GM06990 (cell line): ENCODE results near the gene CNTNAP2.

Experiments
- DNase-seq: peaks from one replicate; pipeline ENCODE4 v3.0.0-alpha.2; 2011; ENCODE audit not compliant: insufficient read length; ENCODE audit errors: extremely low read depth
- H3K27me3 ChIP-seq: replicated peaks from 2 replicates; pipeline ENCODE4 v1.6.0; 2011; ENCODE audit warnings: low read length; ENCODE audit not compliant: control insufficient read depth, insufficient read depth
- H3K36me3 ChIP-seq: 2 replicates; pipeline ENCODE4 v1.5.1; 2011; ENCODE audit warnings: low read length; ENCODE audit not compliant: control insufficient read depth, insufficient read depth
- H3K4me3 ChIP-seq: replicated peaks from 2 replicates; pipeline ENCODE4 v1.5.1; 2011; ENCODE audit warnings: low read depth, mild to moderate bottlenecking, control low read depth, low read length
- TF ChIP-seq, protein P1 (sequence below): IDR thresholded peaks from 2 replicates; pipeline ENCODE4 v1.5.1; 2011; ENCODE audit warnings: low read length, control low read depth, mild to moderate bottlenecking, inconsistent platforms; ENCODE audit not compliant: insufficient read depth, poor library complexity, severe bottlenecking

Gene CNTNAP2

DNA sequence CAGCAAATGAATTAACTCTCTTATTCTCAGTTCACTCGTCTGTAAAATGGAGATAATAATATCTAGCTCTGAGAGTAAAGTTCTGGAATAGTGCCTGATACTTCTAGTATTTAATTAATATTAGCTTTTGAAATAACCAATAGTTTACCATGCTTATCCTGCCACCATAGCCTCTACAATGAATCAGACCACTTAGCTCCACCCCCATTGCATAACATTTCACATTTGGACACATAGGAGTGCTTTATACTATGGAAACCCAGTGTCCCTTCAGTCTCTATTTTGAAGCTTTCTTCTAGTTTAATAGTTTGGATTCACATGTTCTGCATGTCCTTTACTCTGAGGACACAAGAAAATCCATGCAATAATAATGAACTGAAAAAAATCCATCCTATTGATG, 2046.6 kb downstream of the CNTNAP2 start:
- Histone ChIP-seq H3K36me3 (no peaks in the 10 kb centered on the region), H3K4me3 (no peak overlapping the region), H3K27me3 (no peaks in the 10 kb centered on the region)
- no peak for DNase-seq
- TF ChIP-seq, protein P1, sequence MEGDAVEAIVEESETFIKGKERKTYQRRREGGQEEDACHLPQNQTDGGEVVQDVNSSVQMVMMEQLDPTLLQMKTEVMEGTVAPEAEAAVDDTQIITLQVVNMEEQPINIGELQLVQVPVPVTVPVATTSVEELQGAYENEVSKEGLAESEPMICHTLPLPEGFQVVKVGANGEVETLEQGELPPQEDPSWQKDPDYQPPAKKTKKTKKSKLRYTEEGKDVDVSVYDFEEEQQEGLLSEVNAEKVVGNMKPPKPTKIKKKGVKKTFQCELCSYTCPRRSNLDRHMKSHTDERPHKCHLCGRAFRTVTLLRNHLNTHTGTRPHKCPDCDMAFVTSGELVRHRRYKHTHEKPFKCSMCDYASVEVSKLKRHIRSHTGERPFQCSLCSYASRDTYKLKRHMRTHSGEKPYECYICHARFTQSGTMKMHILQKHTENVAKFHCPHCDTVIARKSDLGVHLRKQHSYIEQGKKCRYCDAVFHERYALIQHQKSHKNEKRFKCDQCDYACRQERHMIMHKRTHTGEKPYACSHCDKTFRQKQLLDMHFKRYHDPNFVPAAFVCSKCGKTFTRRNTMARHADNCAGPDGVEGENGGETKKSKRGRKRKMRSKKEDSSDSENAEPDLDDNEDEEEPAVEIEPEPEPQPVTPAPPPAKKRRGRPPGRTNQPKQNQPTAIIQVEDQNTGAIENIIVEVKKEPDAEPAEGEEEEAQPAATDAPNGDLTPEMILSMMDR, result no peak

GRCh38 chr7:148172920-148173319, 2056.3 kb downstream of the CNTNAP2 start:
- H3K4me3 ChIP-seq, result no peak overlapping the region
- TF ChIP-seq, protein P1, result no peak
- no peaks in the 10 kb centered on the region for H3K36me3 ChIP-seq
- no peak for DNase-seq
- no peaks in the 10 kb centered on the region for H3K27me3 ChIP-seq

GRCh38 chr7:148173369-148173768, 2056.8 kb downstream of the CNTNAP2 start:
- TF ChIP-seq, protein P1, result no peak

DNA sequence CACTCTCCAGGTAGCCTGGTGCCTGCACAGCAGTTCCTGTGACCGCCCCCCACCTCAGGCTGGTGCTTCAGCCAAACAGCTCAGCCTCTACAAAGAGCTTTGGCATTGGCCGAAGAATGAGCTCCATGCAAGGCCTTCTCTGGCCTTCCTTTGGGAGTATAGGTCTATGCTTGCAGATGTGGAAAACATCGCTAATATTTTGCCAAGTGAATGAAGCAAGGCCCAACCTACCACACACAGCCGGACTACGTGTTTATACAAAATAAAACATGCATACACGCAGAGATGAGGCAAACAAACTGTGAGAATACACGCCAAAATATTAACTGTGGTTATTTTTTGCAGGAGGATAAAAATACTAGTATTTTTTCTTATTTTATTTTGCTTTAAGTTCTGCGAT, 2057.8 kb downstream of the CNTNAP2 start:
- no peak for DNase-seq
- Histone ChIP-seq H3K36me3 (no peaks in the 10 kb centered on the region), H3K27me3 (no peaks in the 10 kb centered on the region), H3K4me3 (no peak overlapping the region)
- TF ChIP-seq, protein P1, result no peak

More at GRCh38 chr7:148173369-148173768, 2056.8 kb downstream of the CNTNAP2 start:
- Histone ChIP-seq H3K4me3 (no peak overlapping the region), H3K27me3 (no peaks in the 10 kb centered on the region), H3K36me3 (no peaks in the 10 kb centered on the region)
- DNase-seq, result no peak

GRCh38 chr7:148175512-148175911, 2058.9 kb downstream of the CNTNAP2 start:
- DNase-seq, result no peak
- H3K4me3 ChIP-seq, result no peak overlapping the region
- TF ChIP-seq, protein P1, result no peak
- H3K27me3 ChIP-seq, result no peaks in the 10 kb centered on the region
- H3K36me3 ChIP-seq, result no peaks in the 10 kb centered on the region

DNA sequence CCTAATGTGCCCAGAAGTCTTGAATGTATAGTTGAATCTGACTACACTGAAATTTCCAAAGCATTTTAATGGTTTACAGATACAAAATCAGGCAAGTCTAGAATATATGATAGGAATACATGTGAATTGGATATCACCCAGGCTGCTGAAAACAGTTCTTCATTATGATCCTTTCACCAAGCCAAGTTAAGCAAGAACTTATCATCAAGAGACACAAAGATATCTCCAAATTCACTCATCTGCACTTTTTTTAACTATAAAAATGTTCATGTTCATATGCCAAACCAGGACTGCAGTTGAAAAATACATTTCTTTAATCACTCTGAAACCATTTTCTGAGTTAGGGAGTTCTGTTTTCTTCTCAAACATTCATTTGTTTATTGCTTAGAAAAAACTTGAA, 2061.4 kb downstream of the CNTNAP2 start:
- Histone ChIP-seq H3K36me3 (no peaks in the 10 kb centered on the region), H3K4me3 (no peak overlapping the region), H3K27me3 (no peaks in the 10 kb centered on the region)
- TF ChIP-seq, protein P1, result no peak
- no peak for DNase-seq
